ENCODE results near the gene TXNDC15. TPM values are rescaled to one million over a fixed set of nuclear protein-coding genes. Genes with fewer than 3 reads are reported as not detected.

The TXNDC15 gene
- total and polyA plus RNA-seq, 2 of the 13 experiments (the other 11 are each of a cell fraction or from before 2014, with no cell fraction given): 22.2 to 49.9 TPM

- TF ChIP-seq MTERF4 (CRISPR knock-in tag; IDR thresholded peaks at IDR 0.05) (no peak), ZNF431 (CRISPR knock-in tag; IDR thresholded peaks at IDR 0.05; ENCODE audit: borderline replicate concordance, low read depth) (no peak), TP53 (CRISPR knock-in tag; conservative IDR thresholded peaks at IDR 0.05) (no peak), ZNF512B (CRISPR knock-in tag; IDR thresholded peaks at IDR 0.05; ENCODE audit: borderline replicate concordance) (no peak), ATF1 (CRISPR knock-in tag; IDR thresholded peaks at IDR 0.05) (no peak), RXRA (CRISPR knock-in tag; IDR thresholded peaks at IDR 0.05) (peak; percentile 65; the same call in 1 of the 2 replicates), ZNF407 (CRISPR knock-in tag; IDR thresholded peaks at IDR 0.05; ENCODE audit: not compliant biosample characterization) (no peak), TSC22D2 (CRISPR knock-in tag; IDR thresholded peaks at IDR 0.05; ENCODE audit: borderline replicate concordance) (no peak), ATRX (CRISPR knock-in tag; IDR thresholded peaks at IDR 0.05; ENCODE audit: borderline replicate concordance) (no peak), TAF15 (IDR thresholded peaks at IDR 0.05; ENCODE audit: low read depth, low read length, poor library complexity, severe bottlenecking) (peak; percentile 95), E2F2 (CRISPR knock-in tag; IDR thresholded peaks at IDR 0.05; ENCODE audit: borderline replicate concordance) (no peak), ZGPAT (CRISPR knock-in tag; IDR thresholded peaks at IDR 0.05) (no peak; the same call in 1 of the 2 replicates), ZSCAN9 (CRISPR knock-in tag; IDR thresholded peaks at IDR 0.05; ENCODE audit: borderline replicate concordance) (no peak; the same call in 1 of the 2 replicates)
Measured at GRCh38 chr5:134904610-134905245, 30.6 kb downstream of the TXNDC15 start, which contains the start of gene PCBD2 (continued).

Measured in HepG2 (cell line).